PC-9 (cell line): Measurements from ENCODE around the gene COX10.

ENCODE experiments used
- CTCF ChIP-seq: fragments of 200-600 bp; sonication (generic); conservative IDR thresholded peaks from 2 replicates; pipeline ENCODE4 v1.6.1; 2017; ENCODE audit warnings: mixed run types, antibody characterized with exemption, mild to moderate bottlenecking, moderate library complexity
- EZH2 ChIP-seq: fragments of 200-600 bp; sonication (generic); IDR thresholded peaks from 2 replicates; pipeline ENCODE4 v1.8.0; 2017; ENCODE audit warnings: antibody characterized with exemption, low read depth

DNA sequence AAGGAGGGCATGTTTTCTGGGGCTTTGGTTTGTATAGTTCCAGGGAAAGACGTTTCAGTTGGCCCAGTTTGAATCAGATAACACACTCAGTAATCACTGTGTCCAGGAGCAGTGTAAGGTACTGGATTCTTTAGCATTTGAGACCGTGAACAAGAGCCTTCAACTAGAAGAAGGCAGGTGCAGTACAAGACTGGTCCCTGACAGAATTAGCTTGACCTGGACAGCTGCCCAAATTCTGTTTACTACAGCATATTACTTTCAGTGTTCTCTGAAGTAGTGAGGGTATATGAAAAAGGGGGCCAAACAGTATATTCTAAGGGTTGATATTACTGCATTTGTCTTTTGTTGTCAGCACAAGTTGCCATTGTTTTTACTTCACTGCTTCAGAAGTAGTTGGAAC lies 81.3 kb downstream of the COX10 start:
- no peak for TF ChIP-seq CTCF
- no peak for TF ChIP-seq EZH2
